Stomach smooth muscle (tissue), 2 donors: ENCODE results near the gene FFAR2.
"Not testable (repeated sequence)": the region's sequence is repeated elsewhere in the genome, so short reads cannot be mapped to it uniquely, and the experiment has no call there.

Source experiments
- H3K27ac ChIP-seq: one replicate; pipeline ENCODE4 v1.7.0; 2013; ENCODE audit warnings: mild to moderate bottlenecking, low read length, inconsistent platforms
- H3K27me3 ChIP-seq, 2 donors: one replicate each; pipeline ENCODE4 v1.7.0; 2013; ENCODE audit warnings: low read length in 2 of 2; ENCODE audit not compliant: insufficient read depth in 2 of 2, control insufficient read depth in 1 of 2
- H3K36me3 ChIP-seq, 2 donors: one replicate each; pipeline ENCODE4 v1.7.0; 2013; ENCODE audit warnings: low read length in 2 of 2; ENCODE audit not compliant: control insufficient read depth in 2 of 2, insufficient read depth in 2 of 2
- H3K4me1 ChIP-seq: one replicate; pipeline ENCODE4 v1.7.0; 2013; ENCODE audit warnings: low read length; ENCODE audit not compliant: control insufficient read depth, insufficient read depth
- H3K4me3 ChIP-seq, 2 donors: one replicate each; pipeline ENCODE4 v1.7.0; 2013; ENCODE audit warnings: low read length in 2 of 2
- H3K9ac ChIP-seq, 2 donors: one replicate each; pipeline ENCODE4 v1.7.0; 2013; ENCODE audit warnings: low read length in 2 of 2, mild to moderate bottlenecking in 1 of 2
- H3K9me3 ChIP-seq, 2 donors: one replicate each; pipeline ENCODE4 v1.7.0; 2013; ENCODE audit warnings: low read length in 2 of 2; ENCODE audit not compliant: control insufficient read depth in 2 of 2
- donor health status: healthy.
- donor health status: Pancreatic carcinoma.

The FFAR2 gene

DNA sequence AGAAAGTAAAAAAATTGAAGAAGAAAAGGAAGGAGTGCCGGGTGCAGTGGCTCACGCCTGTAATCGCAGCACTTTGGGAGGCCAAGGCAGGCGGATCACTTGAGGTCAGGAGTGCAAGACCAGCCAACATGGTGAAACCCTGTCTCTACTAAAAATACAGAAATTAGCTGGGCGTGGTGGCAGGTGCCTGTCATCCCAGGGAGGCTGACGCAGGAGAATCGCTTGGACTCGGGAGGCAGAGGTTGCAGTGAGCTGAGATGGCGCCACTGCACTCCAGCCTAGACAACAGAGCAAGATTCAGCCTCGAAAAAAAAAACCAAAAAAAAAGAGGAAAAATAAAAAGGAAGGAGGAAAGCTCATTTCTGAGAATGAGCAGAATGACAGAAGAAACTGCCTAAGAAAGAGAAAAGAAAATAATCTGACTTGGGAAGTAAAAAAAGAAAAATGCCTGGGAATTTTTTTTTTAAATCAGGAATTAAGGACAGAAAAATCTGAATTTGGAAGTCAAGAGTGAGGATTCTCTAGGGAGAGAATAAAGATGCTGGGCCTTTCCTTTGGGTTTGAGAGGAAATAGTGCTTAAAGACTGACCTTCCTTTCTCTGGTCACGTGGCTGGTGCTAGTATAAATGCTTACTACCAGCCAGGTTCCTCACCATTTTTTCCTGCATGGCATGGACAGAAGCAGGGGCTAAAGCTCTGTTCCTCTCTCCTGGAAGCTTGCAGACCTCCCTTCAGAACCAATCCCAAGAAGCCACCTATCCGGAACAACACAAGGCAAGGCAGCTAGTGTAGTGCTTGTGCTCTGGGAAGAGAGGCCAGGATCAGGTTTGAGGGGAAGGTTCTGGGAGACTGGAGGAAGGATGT lies at the start of gene FFAR2:
TSS of gene FFAR2 (plus strand) at position 652 of the 864 bp plus-strand sequence. CDS start 1,458 bp downstream, outside the sequence.
- H3K36me3 ChIP-seq: no peaks in the 10 kb centered on the region
- no peaks in the 10 kb centered on the region for H3K9me3 ChIP-seq
- peaks cover 0 to 4% of the 10 kb centered on the region in 2 donors for H3K27me3 ChIP-seq
- H3K4me1 ChIP-seq: no peaks in the 10 kb centered on the region
- no peak within 1 kb of the TSS for H3K4me3 ChIP-seq
- H3K9ac ChIP-seq: no peak within 1 kb of the TSS
- no peak within 1 kb of the TSS for H3K27ac ChIP-seq

- no peaks in the 10 kb centered on the region for H3K4me1 ChIP-seq
- no peaks in the 10 kb centered on the region for H3K27me3 ChIP-seq
These were observed 49.5 kb upstream of the FFAR2 start for GRCh38 chr19:35398570-35398969.

DNA sequence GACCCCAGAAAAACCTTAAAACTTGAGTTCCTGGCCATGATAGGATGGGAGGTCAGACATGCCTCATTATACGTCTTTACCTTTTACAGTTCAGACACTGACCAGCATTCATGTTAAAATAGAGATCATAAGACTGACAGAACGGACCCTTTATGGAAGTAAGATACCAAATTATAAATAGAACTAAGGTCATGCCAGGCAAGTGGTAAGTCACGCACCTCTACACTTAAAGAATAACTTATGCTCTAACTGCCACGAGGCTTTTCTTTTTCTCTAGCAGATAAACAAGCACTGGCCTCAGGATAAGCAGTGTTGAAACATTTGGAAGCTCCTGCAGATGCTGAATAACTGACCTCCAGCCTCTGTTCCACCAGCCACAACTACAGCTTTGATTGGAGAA lies 48.8 kb upstream of the FFAR2 start:
- Histone ChIP-seq H3K4me3 (no peak overlapping the region), H3K27me3 (no peaks in the 10 kb centered on the region), H3K27ac (no peak overlapping the region), H3K4me1 (no peaks in the 10 kb centered on the region), H3K9me3 (no peaks in the 10 kb centered on the region), H3K9ac (no peak overlapping the region), H3K36me3 (no peaks in the 10 kb centered on the region)

More at GRCh38 chr19:35398570-35398969, 49.5 kb upstream of the FFAR2 start:
- no peaks in the 10 kb centered on the region for H3K36me3 ChIP-seq
- H3K27ac ChIP-seq: no peak overlapping the region
- no peaks in the 10 kb centered on the region for H3K9me3 ChIP-seq
- no peak overlapping the region for H3K9ac ChIP-seq
- H3K4me3 ChIP-seq: no peak overlapping the region

DNA sequence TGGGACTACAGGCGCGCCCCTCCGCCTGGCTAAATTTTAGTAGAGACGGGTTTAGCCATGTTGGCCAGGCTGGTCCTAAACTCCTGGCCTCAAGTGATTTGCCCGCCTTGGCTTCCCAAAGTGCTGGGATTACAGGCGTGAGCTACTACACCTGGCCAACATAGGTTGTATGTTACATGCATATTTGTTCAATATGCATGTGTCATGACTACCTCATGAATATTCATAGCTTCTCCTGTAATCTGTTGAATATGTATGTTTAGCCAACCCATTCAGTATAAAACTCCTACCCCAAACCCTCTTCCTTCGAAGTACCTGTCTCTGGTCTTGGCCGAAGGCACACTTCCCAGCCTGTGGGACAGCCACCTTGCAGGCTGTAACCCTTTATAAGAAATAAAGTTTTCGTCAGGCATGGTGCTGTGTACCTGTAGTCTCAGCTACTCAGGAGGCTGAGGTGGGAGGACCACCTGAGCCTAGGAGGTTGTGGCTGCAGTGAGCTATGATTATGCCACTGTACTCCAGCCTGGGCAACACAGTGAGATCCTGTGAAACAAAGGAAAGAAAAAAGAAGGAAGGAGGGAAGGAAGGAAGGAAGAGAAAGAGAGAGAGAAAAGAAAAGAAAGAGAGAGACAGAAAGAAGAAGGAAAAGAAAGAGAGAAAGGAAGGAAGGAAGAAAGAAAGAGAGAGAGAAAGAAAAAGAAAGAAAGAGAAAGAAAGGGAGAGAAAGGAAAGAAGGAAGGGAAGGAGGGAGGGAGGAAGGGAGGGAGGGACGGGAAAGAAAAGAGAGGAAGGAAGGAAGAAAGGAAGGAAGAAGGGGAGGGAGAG lies 47.9 kb upstream of the FFAR2 start:
- H3K9ac ChIP-seq: no peak overlapping the region
- no peak overlapping the region for H3K4me3 ChIP-seq
- H3K36me3 ChIP-seq: no peaks in the 10 kb centered on the region
- H3K9me3 ChIP-seq: no peaks in the 10 kb centered on the region
- no peaks in the 10 kb centered on the region for H3K4me1 ChIP-seq
- no peaks in the 10 kb centered on the region for H3K27me3 ChIP-seq
- no peak overlapping the region for H3K27ac ChIP-seq

GRCh38 chr19:35400773-35401100 lies 47.3 kb upstream of the FFAR2 start:
- H3K36me3 ChIP-seq: no peaks in the 10 kb centered on the region
- no peaks in the 10 kb centered on the region for H3K27me3 ChIP-seq
- no peaks in the 10 kb centered on the region for H3K9me3 ChIP-seq
- no peak overlapping the region for H3K4me3 ChIP-seq
- H3K9ac ChIP-seq: no peak overlapping the region
- no peaks in the 10 kb centered on the region for H3K4me1 ChIP-seq
- H3K27ac ChIP-seq: no peak overlapping the region

DNA sequence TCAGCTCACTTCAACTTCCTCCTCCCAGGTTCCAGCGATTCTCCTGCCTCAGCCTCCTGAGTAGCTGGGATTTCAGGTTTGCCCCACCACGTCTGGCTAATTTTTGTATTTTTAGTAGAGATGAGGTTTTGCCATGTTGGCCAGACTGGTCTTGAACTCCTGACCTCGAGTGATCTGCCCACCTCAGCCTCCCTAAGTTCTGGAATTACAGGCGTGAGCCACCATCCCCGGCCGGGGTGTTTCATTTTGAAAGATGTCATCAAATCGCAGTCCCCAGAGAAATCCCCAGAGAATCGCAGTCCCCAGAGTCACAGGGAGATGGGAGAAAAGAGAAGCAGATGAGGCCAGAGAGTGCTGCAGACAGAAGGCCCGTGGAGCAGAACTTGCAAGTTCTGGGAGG lies 46.6 kb upstream of the FFAR2 start:
- H3K4me3 ChIP-seq, H3K4me1 ChIP-seq, H3K36me3 ChIP-seq, H3K9me3 ChIP-seq, H3K27me3 ChIP-seq, H3K9ac ChIP-seq, H3K27ac ChIP-seq: not testable (repeated sequence)

GRCh38 chr19:35403116-35403760 lies 44.8 kb upstream of the FFAR2 start:
- H3K27me3 ChIP-seq: peaks cover 0 to 3% of the 10 kb centered on the region in 2 donors
- H3K4me1 ChIP-seq: no peaks in the 10 kb centered on the region
- no peaks in the 10 kb centered on the region for H3K36me3 ChIP-seq

GRCh38 chr19:35404879-35405622 lies 43.0 kb upstream of the FFAR2 start:
- Histone ChIP-seq H3K27ac (no peak overlapping the region), H3K9ac (no peak overlapping the region), H3K9me3 (no peaks in the 10 kb centered on the region), H3K27me3 (peaks cover 0 to 3% of the 10 kb centered on the region in 2 donors), H3K4me1 (no peaks in the 10 kb centered on the region), H3K36me3 (no peaks in the 10 kb centered on the region), H3K4me3 (no peak overlapping the region)

More at GRCh38 chr19:35403116-35403760, 44.8 kb upstream of the FFAR2 start:
- H3K4me3 ChIP-seq: no peak overlapping the region
- no peak overlapping the region for H3K27ac ChIP-seq
- H3K9ac ChIP-seq: no peak overlapping the region
- no peaks in the 10 kb centered on the region for H3K9me3 ChIP-seq

- Histone ChIP-seq H3K4me1 (no peaks in the 10 kb centered on the region), H3K27me3 (peaks cover 0 to 3% of the 10 kb centered on the region in 2 donors), H3K36me3 (no peaks in the 10 kb centered on the region), H3K9ac (no peak overlapping the region), H3K27ac (no peak overlapping the region), H3K9me3 (no peaks in the 10 kb centered on the region), H3K4me3 (no peak overlapping the region)
These were observed 40.4 kb upstream of the FFAR2 start for GRCh38 chr19:35407619-35408018.
